ENCODE results near the gene SUFU. TPM values are rescaled to one million over a fixed set of nuclear protein-coding genes. Genes with fewer than 3 reads are reported as not detected.
A peak's percentile ranks its signal among the peaks of the same experiment; 100 is the strongest.

Gene SUFU
- total RNA-seq, 1 donor from 2014 or later = 4.2 TPM

GRCh38 chr10:102599565-102600327 lies 96.0 kb downstream of the SUFU start:
- Histone ChIP-seq H3K27me3 (ENCODE audit: control insufficient read depth in 3 of 3, insufficient read depth in 3 of 3, low read length in 3 of 3) (no peaks in the 10 kb centered on the region), H3K9me3 (ENCODE audit: control insufficient read depth in 3 of 3, low read length in 3 of 3) (no peaks in the 10 kb centered on the region), H3K9ac (ENCODE audit: low read depth in 1 of 3, low read length in 3 of 3) (peak overlapping the region in 2 of 3 donors; percentile 62 to 63), H3K36me3 (ENCODE audit: control insufficient read depth in 3 of 3, insufficient read depth in 3 of 3, low read length in 3 of 3) (peaks cover 0 to 22% (median 9%) of the 10 kb centered on the region in 3 donors), H3K27ac (ENCODE audit: low read depth, low read length) (peak overlapping the region; percentile 39), H3K4me3 (ENCODE audit: low read length in 3 of 3) (no peak overlapping the region), H3K4me1 (ENCODE audit: control insufficient read depth in 3 of 3, insufficient read depth in 3 of 3, low read length in 3 of 3) (peaks cover 84 to 92% (median 91%) of the 10 kb centered on the region in 3 donors)

- Histone ChIP-seq H3K4me3 (ENCODE audit: low read length in 3 of 3) (peak overlapping the region in 1 of 3 donors; percentile 49), H3K9me3 (ENCODE audit: control insufficient read depth in 3 of 3, low read length in 3 of 3) (no peaks in the 10 kb centered on the region), H3K36me3 (ENCODE audit: control insufficient read depth in 3 of 3, insufficient read depth in 3 of 3, low read length in 3 of 3) (peaks cover 0 to 22% (median 9%) of the 10 kb centered on the region in 3 donors), H3K4me1 (ENCODE audit: control insufficient read depth in 3 of 3, insufficient read depth in 3 of 3, low read length in 3 of 3) (peaks cover 83 to 92% (median 89%) of the 10 kb centered on the region in 3 donors), H3K27ac (ENCODE audit: low read depth, low read length) (peak overlapping the region; percentile 73), H3K27me3 (ENCODE audit: control insufficient read depth in 3 of 3, insufficient read depth in 3 of 3, low read length in 3 of 3) (no peaks in the 10 kb centered on the region), H3K9ac (ENCODE audit: low read depth in 1 of 3, low read length in 3 of 3) (peak overlapping the region; percentile 3 to 62 (median 54))
These were observed 97.0 kb downstream of the SUFU start for GRCh38 chr10:102600816-102601215.

- Histone ChIP-seq H3K9me3 (ENCODE audit: control insufficient read depth in 3 of 3, low read length in 3 of 3) (no peaks in the 10 kb centered on the region), H3K27ac (ENCODE audit: low read depth, low read length) (peak overlapping the region; percentile 73), H3K27me3 (ENCODE audit: control insufficient read depth in 3 of 3, insufficient read depth in 3 of 3, low read length in 3 of 3) (no peaks in the 10 kb centered on the region), H3K4me3 (ENCODE audit: low read length in 3 of 3) (peak overlapping the region in 1 of 3 donors; percentile 4), H3K36me3 (ENCODE audit: control insufficient read depth in 3 of 3, insufficient read depth in 3 of 3, low read length in 3 of 3) (peaks cover 0 to 22% (median 9%) of the 10 kb centered on the region in 3 donors), H3K9ac (ENCODE audit: low read depth in 1 of 3, low read length in 3 of 3) (no peak overlapping the region), H3K4me1 (ENCODE audit: control insufficient read depth in 3 of 3, insufficient read depth in 3 of 3, low read length in 3 of 3) (peaks cover 76 to 88% (median 81%) of the 10 kb centered on the region in 3 donors)
These were observed 97.9 kb downstream of the SUFU start for GRCh38 chr10:102601639-102602038.

GRCh38 chr10:102602272-102603045 lies 98.7 kb downstream of the SUFU start:
- Histone ChIP-seq H3K36me3 (ENCODE audit: control insufficient read depth in 3 of 3, insufficient read depth in 3 of 3, low read length in 3 of 3) (peaks cover 0 to 18% (median 6%) of the 10 kb centered on the region in 3 donors), H3K4me3 (ENCODE audit: low read length in 3 of 3) (no peak overlapping the region), H3K4me1 (ENCODE audit: control insufficient read depth in 3 of 3, insufficient read depth in 3 of 3, low read length in 3 of 3) (peaks cover 68 to 80% (median 73%) of the 10 kb centered on the region in 3 donors), H3K9me3 (ENCODE audit: control insufficient read depth in 3 of 3, low read length in 3 of 3) (no peaks in the 10 kb centered on the region), H3K9ac (ENCODE audit: low read depth in 1 of 3, low read length in 3 of 3) (peak overlapping the region in 1 of 3 donors; percentile 41), H3K27ac (ENCODE audit: low read depth, low read length) (peak overlapping the region; percentile 73), H3K27me3 (ENCODE audit: control insufficient read depth in 3 of 3, insufficient read depth in 3 of 3, low read length in 3 of 3) (no peaks in the 10 kb centered on the region)

GRCh38 chr10:102603946-102604345 lies 100.2 kb downstream of the SUFU start:
- Histone ChIP-seq H3K9ac (ENCODE audit: low read depth in 1 of 3, low read length in 3 of 3) (peak overlapping the region in 1 of 3 donors; percentile 46), H3K4me1 (ENCODE audit: control insufficient read depth in 3 of 3, insufficient read depth in 3 of 3, low read length in 3 of 3) (peaks cover 58 to 71% (median 64%) of the 10 kb centered on the region in 3 donors)

GRCh38 chr10:102604439-102604841 lies 100.7 kb downstream of the SUFU start:
- no peaks in the 10 kb centered on the region for H3K27me3 ChIP-seq (ENCODE audit: control insufficient read depth in 3 of 3, insufficient read depth in 3 of 3, low read length in 3 of 3)
- peak overlapping the region in 2 of 3 donors; percentile 46 to 53 for H3K9ac ChIP-seq (ENCODE audit: low read depth in 1 of 3, low read length in 3 of 3)
- peaks cover 0 to 6% (median 2%) of the 10 kb centered on the region in 3 donors for H3K36me3 ChIP-seq (ENCODE audit: control insufficient read depth in 3 of 3, insufficient read depth in 3 of 3, low read length in 3 of 3)
- H3K9me3 ChIP-seq (ENCODE audit: control insufficient read depth in 3 of 3, low read length in 3 of 3) = no peaks in the 10 kb centered on the region
- H3K27ac ChIP-seq (ENCODE audit: low read depth, low read length) = peak overlapping the region; percentile 80
- peaks cover 54 to 66% (median 60%) of the 10 kb centered on the region in 3 donors for H3K4me1 ChIP-seq (ENCODE audit: control insufficient read depth in 3 of 3, insufficient read depth in 3 of 3, low read length in 3 of 3)
- no peak overlapping the region for H3K4me3 ChIP-seq (ENCODE audit: low read length in 3 of 3)

More at GRCh38 chr10:102603946-102604345, 100.2 kb downstream of the SUFU start:
- Histone ChIP-seq H3K9me3 (ENCODE audit: control insufficient read depth in 3 of 3, low read length in 3 of 3) (no peaks in the 10 kb centered on the region), H3K4me3 (ENCODE audit: low read length in 3 of 3) (no peak overlapping the region), H3K27me3 (ENCODE audit: control insufficient read depth in 3 of 3, insufficient read depth in 3 of 3, low read length in 3 of 3) (no peaks in the 10 kb centered on the region), H3K27ac (ENCODE audit: low read depth, low read length) (peak overlapping the region; percentile 80), H3K36me3 (ENCODE audit: control insufficient read depth in 3 of 3, insufficient read depth in 3 of 3, low read length in 3 of 3) (peaks cover 0 to 10% (median 6%) of the 10 kb centered on the region in 3 donors)

- Histone ChIP-seq H3K27ac (ENCODE audit: low read depth, low read length) (no peak overlapping the region), H3K9me3 (ENCODE audit: control insufficient read depth in 3 of 3, low read length in 3 of 3) (no peaks in the 10 kb centered on the region), H3K36me3 (ENCODE audit: control insufficient read depth in 3 of 3, insufficient read depth in 3 of 3, low read length in 3 of 3) (peaks cover 0 to 2% (median 0%) of the 10 kb centered on the region in 3 donors), H3K4me3 (ENCODE audit: low read length in 3 of 3) (no peak overlapping the region), H3K9ac (ENCODE audit: low read depth in 1 of 3, low read length in 3 of 3) (peak overlapping the region in 1 of 3 donors; percentile 60), H3K4me1 (ENCODE audit: control insufficient read depth in 3 of 3, insufficient read depth in 3 of 3, low read length in 3 of 3) (peaks cover 49 to 53% (median 53%) of the 10 kb centered on the region in 3 donors), H3K27me3 (ENCODE audit: control insufficient read depth in 3 of 3, insufficient read depth in 3 of 3, low read length in 3 of 3) (no peaks in the 10 kb centered on the region)
These were observed 101.9 kb downstream of the SUFU start for GRCh38 chr10:102605712-102606111.

- H3K27ac ChIP-seq (ENCODE audit: low read depth, low read length) = no peak overlapping the region
- H3K9me3 ChIP-seq (ENCODE audit: control insufficient read depth in 3 of 3, low read length in 3 of 3) = no peaks in the 10 kb centered on the region
- no peak overlapping the region for H3K4me3 ChIP-seq (ENCODE audit: low read length in 3 of 3)
- peak overlapping the region in 1 of 3 donors; percentile 18 for H3K9ac ChIP-seq (ENCODE audit: low read depth in 1 of 3, low read length in 3 of 3)
- H3K27me3 ChIP-seq (ENCODE audit: control insufficient read depth in 3 of 3, insufficient read depth in 3 of 3, low read length in 3 of 3) = no peaks in the 10 kb centered on the region
- H3K4me1 ChIP-seq (ENCODE audit: control insufficient read depth in 3 of 3, insufficient read depth in 3 of 3, low read length in 3 of 3) = peaks cover 44 to 52% (median 48%) of the 10 kb centered on the region in 3 donors
- H3K36me3 ChIP-seq (ENCODE audit: control insufficient read depth in 3 of 3, insufficient read depth in 3 of 3, low read length in 3 of 3) = peaks cover 0 to 2% (median 0%) of the 10 kb centered on the region in 3 donors
These were observed 104.7 kb downstream of the SUFU start for GRCh38 chr10:102608487-102608886.

- Histone ChIP-seq H3K9ac (ENCODE audit: low read depth in 1 of 3, low read length in 3 of 3) (no peak overlapping the region), H3K4me1 (ENCODE audit: control insufficient read depth in 3 of 3, insufficient read depth in 3 of 3, low read length in 3 of 3) (peaks cover 42 to 52% (median 45%) of the 10 kb centered on the region in 3 donors), H3K4me3 (ENCODE audit: low read length in 3 of 3) (no peak overlapping the region), H3K9me3 (ENCODE audit: control insufficient read depth in 3 of 3, low read length in 3 of 3) (no peaks in the 10 kb centered on the region), H3K27ac (ENCODE audit: low read depth, low read length) (peak overlapping the region; percentile 21), H3K36me3 (ENCODE audit: control insufficient read depth in 3 of 3, insufficient read depth in 3 of 3, low read length in 3 of 3) (peaks cover 0 to 3% (median 0%) of the 10 kb centered on the region in 3 donors), H3K27me3 (ENCODE audit: control insufficient read depth in 3 of 3, insufficient read depth in 3 of 3, low read length in 3 of 3) (no peaks in the 10 kb centered on the region)
These were observed 106.7 kb downstream of the SUFU start for GRCh38 chr10:102610441-102610887.
